HepG2 (cell line): ENCODE measurements around the gene TKTL2. TPM values are rescaled to one million over a fixed set of nuclear protein-coding genes. Genes with fewer than 3 reads are reported as not detected.
A peak's percentile ranks its signal among the peaks of the same experiment; 100 is the strongest.

Source experiments
- AHDC1 ChIP-seq: sonication (generic); formaldehyde crosslinking; IDR thresholded peaks from 2 replicates; pipeline ENCODE4 v1.5.1; 2020; ENCODE audit warnings: mild to moderate bottlenecking, missing genetic modification reagents, borderline replicate concordance
- ARHGAP35 ChIP-seq: sonication (generic); formaldehyde crosslinking; IDR thresholded peaks from 2 replicates; pipeline ENCODE4 v1.9.0; 2022; ENCODE audit warnings: mild to moderate bottlenecking, inconsistent platforms, moderate library complexity, missing genetic modification reagents, borderline replicate concordance
- CBX2 ChIP-seq, 2 experiments: fragments of 200-600 bp in 1 of 2; sonication (generic); formaldehyde crosslinking in 1 of 2; IDR thresholded peaks; 2 replicates each; pipeline versions ENCODE4 v1.7.0 to v1.8.1; 2018 to 2022; ENCODE audit warnings: low read depth in 2 of 2, low read length in 1 of 2, mild to moderate bottlenecking in 1 of 2, missing genetic modification reagents in 1 of 2
- CEBPB ChIP-seq: IDR thresholded peaks from 2 replicates; pipeline ENCODE4 v1.6.1; 2011; ENCODE audit warnings: low read depth, low read length, improper control_type of control experiment, borderline replicate concordance
- CERS6 ChIP-seq: sonication (generic); formaldehyde crosslinking; IDR thresholded peaks from 2 replicates; pipeline ENCODE4 v1.5.0; 2020; ENCODE audit warnings: missing genetic modification reagents
- E2F1 ChIP-seq: sonication (generic); formaldehyde crosslinking; IDR thresholded peaks from 2 replicates; pipeline ENCODE4 v1.5.0; 2020; ENCODE audit warnings: missing genetic modification reagents
- FOXK1 ChIP-seq: sonication (generic); formaldehyde crosslinking; IDR thresholded peaks from 2 replicates; pipeline ENCODE4 v1.4.0; 2020; ENCODE audit warnings: low read depth, missing genetic modification reagents, borderline replicate concordance
- FUBP1 ChIP-seq: sonication (generic); formaldehyde crosslinking; IDR thresholded peaks from 2 replicates; pipeline ENCODE4 v1.5.1; 2020; ENCODE audit warnings: missing genetic modification reagents, mild to moderate bottlenecking, borderline replicate concordance
- HDAC6 ChIP-seq: fragments of 200-600 bp; sonication (generic); IDR thresholded peaks from 2 replicates; pipeline ENCODE4 v1.7.0; 2017; ENCODE audit warnings: mild to moderate bottlenecking, antibody characterized with exemption, low read length, low read depth
- PREB ChIP-seq: sonication (generic); formaldehyde crosslinking; IDR thresholded peaks from 2 replicates; pipeline ENCODE4 v1.4.0; 2020; ENCODE audit warnings: missing genetic modification reagents
- ZKSCAN5 ChIP-seq: sonication (generic); formaldehyde crosslinking; IDR thresholded peaks from 2 replicates; pipeline ENCODE4 v1.5.1; 2020; ENCODE audit warnings: mild to moderate bottlenecking, missing genetic modification reagents
- ZNF256 ChIP-seq: sonication (generic); formaldehyde crosslinking; conservative IDR thresholded peaks from 2 replicates; pipeline ENCODE4 v1.4.0; 2020; ENCODE audit warnings: missing genetic modification reagents
- ZNF562 ChIP-seq: sonication (generic); formaldehyde crosslinking; IDR thresholded peaks from 2 replicates; pipeline ENCODE4 v1.8.0; 2022; ENCODE audit warnings: missing genetic modification reagents, borderline replicate concordance
- ZNF572 ChIP-seq: sonication (generic); formaldehyde crosslinking; IDR thresholded peaks from 2 replicates; pipeline ENCODE4 v1.5.1; 2020; ENCODE audit warnings: mild to moderate bottlenecking, missing genetic modification reagents
- ZNF660 ChIP-seq: sonication (generic); formaldehyde crosslinking; IDR thresholded peaks from 2 replicates; pipeline ENCODE4 v1.5.1; 2020; ENCODE audit warnings: mild to moderate bottlenecking, low read depth, missing genetic modification reagents, borderline replicate concordance
- ZNF792 ChIP-seq: IDR thresholded peaks from 2 replicates; pipeline ENCODE4 v1.6.1; 2016
- polyA plus RNA-seq, 8 experiments: library from polyadenylated mRNA; depleted of rRNA in 3 of 8; stranded (reverse) in 7 of 8; unstranded in 1 of 8; fragments of >200 nt; fragmentation: Illumina TruSeq in 4 of 8; extraction: Trizol in 4 of 8; gene quantifications; 2 replicates each; pipeline versions ENCODE4 v1.2.1 to v1.2.3, GENCODE V29; 2011 to 2016; ENCODE audit warnings: low read depth in 4 of 8, missing spikeins in 1 of 8, mixed read lengths in 1 of 8; ENCODE audit not compliant: insufficient read depth in 1 of 8
- total RNA-seq, 5 experiments: library from RNA; depleted of rRNA; stranded (reverse); fragments of >200 nt; fragmentation: Illumina TruSeq; extraction: Trizol; gene quantifications; 2 replicates each; pipeline ENCODE4 v1.2.3, GENCODE V29; 2016; ENCODE audit warnings: low read depth in 1 of 5

The TKTL2 gene
- total and polyA plus RNA-seq, 2 of the 13 experiments (the other 11 are each of a cell fraction or from before 2014, with no cell fraction given), result not detected

GRCh38 chr4:163494360-163495241 is 21.0 kb upstream of the TKTL2 start, which contains the start of gene TMA16 (continued):
- no peak; the same call in 1 of the 2 replicates for TF ChIP-seq CBX2 (IDR thresholded peaks at IDR 0.05; ENCODE audit: low read depth, low read length)
- TF ChIP-seq CBX2 (CRISPR knock-in tag; IDR thresholded peaks at IDR 0.05; ENCODE audit: low read depth), result no peak
- peak; percentile 32; the same call in 1 of the 2 replicates for TF ChIP-seq AHDC1 (CRISPR knock-in tag)
- TF ChIP-seq ZNF562 (CRISPR knock-in tag), result peak; percentile 60; the same call in 1 of the 2 replicates
- no peak for TF ChIP-seq ZKSCAN5 (CRISPR knock-in tag)
- no peak for TF ChIP-seq CEBPB
- TF ChIP-seq ARHGAP35 (CRISPR knock-in tag), result peak; percentile 56; the same call in 1 of the 2 replicates
- no peak for TF ChIP-seq HDAC6
- TF ChIP-seq FUBP1 (CRISPR knock-in tag), result no peak
- peak; percentile 96 for TF ChIP-seq ZNF792
- 0 out of 2 replicates have a peak, but pooled peaks have one; percentile 53 for TF ChIP-seq ZNF256 (CRISPR knock-in tag)
- peak; percentile 84 for TF ChIP-seq ZNF572
- no peak; the same call in 1 of the 2 replicates for TF ChIP-seq ZNF660
- peak; percentile 90 for TF ChIP-seq FOXK1
- no peak for TF ChIP-seq PREB (CRISPR knock-in tag)
- TF ChIP-seq E2F1 (CRISPR knock-in tag), result peak; percentile 93
- TF ChIP-seq CERS6 (CRISPR knock-in tag), result no peak
